ENCODE measurements around the gene GKAP1. TPM values are rescaled to one million over a fixed set of nuclear protein-coding genes. Genes with fewer than 3 reads are reported as not detected.

GKAP1 gene
- total and polyA plus RNA-seq, 2 of the 13 experiments (the other 11 are each of a cell fraction or from before 2014, with no cell fraction given), result 5.6 to 6.1 TPM

GRCh38 chr9:83707768-83708514 lies 109.6 kb downstream of the GKAP1 start, which contains the start of gene UBQLN1 (continued):
- TF ChIP-seq CBX2 (IDR thresholded peaks at IDR 0.05; ENCODE audit: low read depth, low read length) (no peak), CBX2 (CRISPR knock-in tag; IDR thresholded peaks at IDR 0.05; ENCODE audit: low read depth) (0 out of 2 replicates have a peak, but pooled peaks have one; percentile 35), GABPB1 (CRISPR knock-in tag; IDR thresholded peaks at IDR 0.05) (peak; percentile 90), ZNF460 (CRISPR knock-in tag; IDR thresholded peaks at IDR 0.05; ENCODE audit: borderline replicate concordance) (0 out of 2 replicates have a peak, but pooled peaks have one; percentile 9), ATF7 (IDR thresholded peaks at IDR 0.05) (peak; percentile 99), ATF7 (CRISPR knock-in tag; IDR thresholded peaks at IDR 0.05) (peak; percentile 83), KDM4B (CRISPR knock-in tag; IDR thresholded peaks at IDR 0.05) (0 out of 2 replicates have a peak, but pooled peaks have one; percentile 27), KDM6A (CRISPR knock-in tag; IDR thresholded peaks at IDR 0.05; ENCODE audit: low read depth) (no peak), HNF4A (CRISPR knock-in tag; IDR thresholded peaks at IDR 0.05) (peak; percentile 40; the same call in 1 of the 2 replicates), BCL6 (CRISPR knock-in tag; IDR thresholded peaks at IDR 0.05) (peak; percentile 93), MYNN (CRISPR knock-in tag; IDR thresholded peaks at IDR 0.05; ENCODE audit: low read depth) (no peak), MAX (IDR thresholded peaks at IDR 0.05) (peak; percentile 92), HDAC6 (IDR thresholded peaks at IDR 0.05; ENCODE audit: low read depth, low read length) (no peak), SATB2 (CRISPR knock-in tag; IDR thresholded peaks at IDR 0.05) (no peak; the same call in 1 of the 2 replicates), CENPBD1 (CRISPR knock-in tag; IDR thresholded peaks at IDR 0.05; ENCODE audit: borderline replicate concordance, low read depth) (no peak), MAFF (IDR thresholded peaks at IDR 0.05; ENCODE audit: low read depth, low read length) (no peak), MAF1 (CRISPR knock-in tag; IDR thresholded peaks at IDR 0.05; ENCODE audit: borderline replicate concordance) (no peak), ATF7-NPFF (CRISPR knock-in tag; IDR thresholded peaks at IDR 0.05; ENCODE audit: low read depth) (peak; percentile 48), ZNF510 (CRISPR knock-in tag; IDR thresholded peaks at IDR 0.05; ENCODE audit: low read depth) (no peak), HIVEP1 (CRISPR knock-in tag; IDR thresholded peaks at IDR 0.05) (peak; percentile 36; the same call in 1 of the 2 replicates), HDAC1 (CRISPR knock-in tag; IDR thresholded peaks at IDR 0.05) (peak; percentile 88), MIXL1 (CRISPR knock-in tag; IDR thresholded peaks at IDR 0.05) (0 out of 2 replicates have a peak, but pooled peaks have one; percentile 37), PATZ1 (CRISPR knock-in tag; IDR thresholded peaks at IDR 0.05) (peak; percentile 24; the same call in 1 of the 2 replicates), CREB1 (IDR thresholded peaks at IDR 0.05) (peak; percentile 100), CREB1 (CRISPR knock-in tag; IDR thresholded peaks at IDR 0.05) (peak; percentile 98), ZNF576 (CRISPR knock-in tag; IDR thresholded peaks at IDR 0.05) (peak; percentile 50; the same call in 1 of the 2 replicates), ZNF549 (CRISPR knock-in tag; IDR thresholded peaks at IDR 0.05) (peak; percentile 66; the same call in 1 of the 2 replicates), GABPA (IDR thresholded peaks at IDR 0.05; ENCODE audit: low read depth, low read length) (0 out of 2 replicates have a peak, but pooled peaks have one; percentile 2), GABPA (CRISPR knock-in tag; IDR thresholded peaks at IDR 0.05; ENCODE audit: low read depth) (peak; percentile 39), ZNF180 (CRISPR knock-in tag; IDR thresholded peaks at IDR 0.05; ENCODE audit: borderline replicate concordance, low read depth) (peak; percentile 39; the same call in 1 of the 2 replicates), SMAD3 (CRISPR knock-in tag; IDR thresholded peaks at IDR 0.05) (peak; percentile 31; the same call in 1 of the 2 replicates), ELF3 (CRISPR knock-in tag; IDR thresholded peaks at IDR 0.05) (peak; percentile 82)

Measured in HepG2 (cell line).